Measurements from ENCODE around the gene SPATS2.

DNA sequence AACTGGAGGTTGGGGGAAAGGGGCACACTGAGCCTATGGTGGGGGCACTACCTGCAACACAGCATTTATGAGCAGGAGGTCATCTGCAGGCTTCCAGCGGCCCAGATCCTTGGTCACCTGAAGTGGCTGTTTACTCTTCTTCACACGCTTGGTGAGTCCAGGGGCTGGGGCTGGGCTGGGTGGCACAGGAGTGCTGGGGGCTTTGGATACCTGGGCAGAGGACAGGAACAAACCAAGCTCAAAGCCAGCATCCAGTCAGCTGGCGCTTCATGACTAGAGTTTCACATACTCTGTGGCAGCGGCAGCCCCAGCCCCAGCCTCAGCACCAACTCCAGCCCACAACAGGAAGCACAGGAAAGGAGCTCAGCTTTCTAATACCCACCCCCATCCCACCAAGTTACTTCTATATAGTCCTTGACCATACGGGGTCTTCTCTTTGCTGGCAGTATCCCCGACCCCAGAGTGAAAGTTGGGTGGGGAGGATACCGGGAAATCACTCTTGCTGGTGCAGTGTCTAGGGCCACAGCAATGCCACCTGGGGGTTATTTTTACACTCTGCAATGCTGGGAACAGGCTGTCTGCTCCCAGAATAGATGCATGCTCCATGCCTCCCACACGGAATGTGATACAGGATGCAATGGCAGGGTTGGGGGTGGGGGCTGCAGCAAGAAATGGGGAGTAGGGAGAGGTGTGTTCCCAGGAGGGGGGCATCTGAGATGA, 197.6 kb downstream of the SPATS2 start:
- TF ChIP-seq JUND (IDR thresholded peaks at IDR 0.05; ENCODE audit: low read depth, low read length), result no peak
- TF ChIP-seq, protein P1, sequence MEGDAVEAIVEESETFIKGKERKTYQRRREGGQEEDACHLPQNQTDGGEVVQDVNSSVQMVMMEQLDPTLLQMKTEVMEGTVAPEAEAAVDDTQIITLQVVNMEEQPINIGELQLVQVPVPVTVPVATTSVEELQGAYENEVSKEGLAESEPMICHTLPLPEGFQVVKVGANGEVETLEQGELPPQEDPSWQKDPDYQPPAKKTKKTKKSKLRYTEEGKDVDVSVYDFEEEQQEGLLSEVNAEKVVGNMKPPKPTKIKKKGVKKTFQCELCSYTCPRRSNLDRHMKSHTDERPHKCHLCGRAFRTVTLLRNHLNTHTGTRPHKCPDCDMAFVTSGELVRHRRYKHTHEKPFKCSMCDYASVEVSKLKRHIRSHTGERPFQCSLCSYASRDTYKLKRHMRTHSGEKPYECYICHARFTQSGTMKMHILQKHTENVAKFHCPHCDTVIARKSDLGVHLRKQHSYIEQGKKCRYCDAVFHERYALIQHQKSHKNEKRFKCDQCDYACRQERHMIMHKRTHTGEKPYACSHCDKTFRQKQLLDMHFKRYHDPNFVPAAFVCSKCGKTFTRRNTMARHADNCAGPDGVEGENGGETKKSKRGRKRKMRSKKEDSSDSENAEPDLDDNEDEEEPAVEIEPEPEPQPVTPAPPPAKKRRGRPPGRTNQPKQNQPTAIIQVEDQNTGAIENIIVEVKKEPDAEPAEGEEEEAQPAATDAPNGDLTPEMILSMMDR (IDR thresholded peaks at IDR 0.05 in 2 of 3, conservative IDR thresholded peaks at IDR 0.05 in 1 of 3; ENCODE audit: control insufficient read depth in 2 of 3, extremely low read depth in 1 of 3, insufficient read depth in 1 of 3, low read depth in 3 of 3, low read length in 3 of 3), result no peak
